IMR-90 (cell line): ENCODE measurements around the gene ROBO1. TPM values are rescaled to one million over a fixed set of nuclear protein-coding genes. Genes with fewer than 3 reads are reported as not detected.

Experiments used
- ATAC-seq: fragments of 200-7000 bp; cut with Tn5 transposase; 2 replicates; pipeline ENCODE4 v1.9.1; 2020; ENCODE audit warnings: low read depth, mild to moderate bottlenecking, moderate library complexity
- BruUV-seq: library from RNA; stranded (reverse); fragments of 400-500 nt; replicated peaks from 2 replicates; lab custom pipeline; 2021; lab: Mats Ljungman, UMichigan
- CTCF ChIA-PET: fragments of 300-600 bp; formaldehyde crosslinking; extraction: SDS; loops from one replicate; lab custom pipeline; 2021; ENCODE audit warnings: antibody characterized with exemption; lab: Yijun Ruan, JAX
- POLR2A ChIA-PET: fragments of 300-600 bp; sonication (Branson Sonifier 250); formaldehyde crosslinking; loops from one replicate; lab custom pipeline; 2022; ENCODE audit warnings: antibody characterized with exemption; ENCODE audit not compliant: unreplicated experiment; lab: Charles Lee
- DNase-seq: peaks from one replicate; pipeline ENCODE4 v3.0.0; 2013
- H2AFZ ChIP-seq: replicated peaks from 2 replicates; pipeline ENCODE3; 2013; ENCODE audit warnings: low read length, mild to moderate bottlenecking; ENCODE audit not compliant: poor library complexity
- H2AK5ac ChIP-seq: 2 replicates; pipeline ENCODE4 v1.6.1; 2013; ENCODE audit warnings: low read depth, low read length, inconsistent platforms
- H2AK9ac ChIP-seq: replicated peaks from 2 replicates; pipeline ENCODE3; 2013; ENCODE audit warnings: mild to moderate bottlenecking, low read depth, low read length, moderate library complexity; ENCODE audit not compliant: poor library complexity
- H2BK120ac ChIP-seq: 2 replicates; pipeline ENCODE4 v1.6.1; 2013; ENCODE audit warnings: low read depth, low read length, inconsistent platforms
- H2BK15ac ChIP-seq: 3 replicates; pipeline ENCODE4 v1.6.1; 2013; ENCODE audit warnings: low read depth, low read length, inconsistent platforms
- H2BK20ac ChIP-seq: 2 replicates; pipeline ENCODE4 v1.6.1; 2013; ENCODE audit warnings: low read depth, mild to moderate bottlenecking, inconsistent platforms, low read length, moderate library complexity
- H2BK5ac ChIP-seq: 2 replicates; pipeline ENCODE4 v1.6.1; 2013; ENCODE audit warnings: mild to moderate bottlenecking, low read depth, low read length, inconsistent platforms; ENCODE audit not compliant: poor library complexity, severe bottlenecking
- H3K14ac ChIP-seq: replicated peaks from 2 replicates; pipeline ENCODE4 v1.6.1; 2013; ENCODE audit warnings: low read depth, low read length, inconsistent platforms
- H3K18ac ChIP-seq: 2 replicates; pipeline ENCODE4 v1.6.1; 2013; ENCODE audit warnings: low read depth, low read length, control low read depth
- H3K23ac ChIP-seq: 2 replicates; pipeline ENCODE4 v1.6.1; 2013; ENCODE audit warnings: low read depth, low read length, inconsistent platforms
- H3K27ac ChIP-seq: 2 replicates; pipeline ENCODE4 v1.5.1; 2013; ENCODE audit warnings: mild to moderate bottlenecking, control low read depth, low read length; ENCODE audit not compliant: insufficient read depth
- H3K27me3 ChIP-seq: 2 replicates; pipeline ENCODE4 v1.6.1; 2013; ENCODE audit warnings: low read length; ENCODE audit not compliant: control insufficient read depth, insufficient read depth
- H3K36me3 ChIP-seq: 2 replicates; pipeline ENCODE4 v1.6.1; 2013; ENCODE audit warnings: low read length, mixed read lengths; ENCODE audit not compliant: control insufficient read depth, insufficient read depth
- H3K4ac ChIP-seq: 2 replicates; pipeline ENCODE4 v1.6.1; 2013; ENCODE audit warnings: low read depth, low read length, inconsistent platforms
- H3K4me1 ChIP-seq: 2 replicates; pipeline ENCODE4 v1.6.1; 2013; ENCODE audit warnings: low read length, mixed read lengths; ENCODE audit not compliant: control insufficient read depth, insufficient read depth
- H3K4me2 ChIP-seq: 2 replicates; pipeline ENCODE4 v1.6.1; 2013; ENCODE audit warnings: low read depth, mild to moderate bottlenecking, control low read depth, low read length, moderate library complexity
- H3K4me3 ChIP-seq: 2 replicates; pipeline ENCODE4 v1.5.1; 2013; ENCODE audit warnings: low read depth, mild to moderate bottlenecking, control low read depth, low read length, moderate library complexity; ENCODE audit not compliant: insufficient read depth
- H3K56ac ChIP-seq: 2 replicates; pipeline ENCODE4 v1.6.1; 2013; ENCODE audit warnings: low read length, inconsistent platforms; ENCODE audit not compliant: insufficient read depth; ENCODE audit errors: extremely low read depth
- H3K79me1 ChIP-seq, 2 experiments: 2 replicates each; pipeline ENCODE4 v1.6.1; 2013; ENCODE audit warnings: low read length in 2 of 2, inconsistent platforms in 1 of 2, low read depth in 1 of 2
- H3K9ac ChIP-seq: 2 replicates; pipeline ENCODE4 v1.6.1; 2013; ENCODE audit warnings: low read depth, low read length, control low read depth
- H3K9me1 ChIP-seq: 2 replicates; pipeline ENCODE4 v1.6.1; 2013; ENCODE audit warnings: low read length, inconsistent platforms; ENCODE audit not compliant: insufficient read depth
- H3K9me3 ChIP-seq: 2 replicates; pipeline ENCODE4 v1.6.1; 2013; ENCODE audit warnings: low read length; ENCODE audit not compliant: control insufficient read depth, insufficient read depth
- H4K20me1 ChIP-seq: 2 replicates; pipeline ENCODE4 v1.6.1; 2013; ENCODE audit warnings: low read length, inconsistent platforms; ENCODE audit not compliant: insufficient read depth
- H4K5ac ChIP-seq: 2 replicates; pipeline ENCODE4 v1.6.1; 2013; ENCODE audit warnings: mild to moderate bottlenecking, low read depth, low read length, control low read depth
- H4K8ac ChIP-seq, 2 experiments: 2 replicates each; pipeline ENCODE4 v1.6.1; 2013; ENCODE audit warnings: low read depth in 2 of 2, low read length in 2 of 2, control low read depth in 1 of 2, inconsistent platforms in 1 of 2
- H4K91ac ChIP-seq: 2 replicates; pipeline ENCODE4 v1.6.1; 2013; ENCODE audit warnings: low read depth, low read length, inconsistent platforms; ENCODE audit not compliant: insufficient read depth
- BHLHE40 ChIP-seq: fragments of 150-350 bp; IDR thresholded peaks from 2 replicates; pipeline ENCODE4 v1.6.1; 2016; ENCODE audit warnings: mild to moderate bottlenecking, low read depth, low read length
- CEBPB ChIP-seq: IDR thresholded peaks from 2 replicates; pipeline ENCODE4 v1.6.1; 2012; ENCODE audit warnings: low read depth, low read length, improper control_type of control experiment
- CHD1 ChIP-seq: IDR thresholded peaks from 2 replicates; pipeline ENCODE4 v1.6.1; 2012; ENCODE audit warnings: low read depth, low read length, improper control_type of control experiment
- CTCF ChIP-seq: conservative IDR thresholded peaks from 2 replicates; pipeline ENCODE4 v1.5.1; 2012; ENCODE audit warnings: mild to moderate bottlenecking, low read depth, low read length, improper control_type of control experiment
- ELK1 ChIP-seq: fragments of 150-350 bp; IDR thresholded peaks from 2 replicates; pipeline ENCODE4 v1.6.1; 2016; ENCODE audit warnings: low read depth, mild to moderate bottlenecking, low read length, moderate library complexity, borderline replicate concordance
- FOS ChIP-seq: fragments of 150-350 bp; IDR thresholded peaks from 2 replicates; pipeline ENCODE4 v1.6.1; 2016; ENCODE audit warnings: low read depth, low read length
- MAFK ChIP-seq: IDR thresholded peaks from 2 replicates; pipeline ENCODE4 v1.6.1; 2012; ENCODE audit warnings: low read depth, low read length, improper control_type of control experiment
- MAZ ChIP-seq: IDR thresholded peaks from 2 replicates; pipeline ENCODE4 v1.6.1; 2012; ENCODE audit warnings: low read depth, mild to moderate bottlenecking, low read length, improper control_type of control experiment, moderate library complexity, borderline replicate concordance
- MXI1 ChIP-seq: IDR thresholded peaks from 2 replicates; pipeline ENCODE4 v1.6.1; 2012; ENCODE audit warnings: low read depth, mild to moderate bottlenecking, low read length, moderate library complexity, borderline replicate concordance
- NFE2L2 ChIP-seq: fragments of 150-350 bp; IDR thresholded peaks from 2 replicates; pipeline ENCODE4 v1.6.1; 2016; ENCODE audit warnings: low read depth, mild to moderate bottlenecking, low read length
- POLR2A ChIP-seq: IDR thresholded peaks from 2 replicates; pipeline ENCODE4 v1.6.1; 2012; ENCODE audit warnings: mild to moderate bottlenecking, low read depth, low read length
- RAD21 ChIP-seq: IDR thresholded peaks from 2 replicates; pipeline ENCODE4 v1.6.1; 2012; ENCODE audit warnings: low read length, improper control_type of control experiment
- RCOR1 ChIP-seq: IDR thresholded peaks from 2 replicates; pipeline ENCODE4 v1.6.1; 2012; ENCODE audit warnings: mild to moderate bottlenecking, low read length, improper control_type of control experiment; ENCODE audit not compliant: insufficient replicate concordance
- RFX5 ChIP-seq: IDR thresholded peaks from 2 replicates; pipeline ENCODE4 v1.8.0; 2012; ENCODE audit warnings: low read depth, mild to moderate bottlenecking, low read length, moderate library complexity
- SMC3 ChIP-seq: fragments of 150-350 bp; IDR thresholded peaks from 2 replicates; pipeline ENCODE4 v1.6.1; 2016; ENCODE audit warnings: low read depth, mild to moderate bottlenecking, antibody characterized with exemption, low read length, moderate library complexity
- USF2 ChIP-seq: fragments of 150-350 bp; IDR thresholded peaks from 2 replicates; pipeline ENCODE4 v1.6.1; 2017; ENCODE audit warnings: mild to moderate bottlenecking, antibody characterized with exemption, low read length, low read depth
- dilution Hi-C: fragments of 300-500 bp; cut with HindIII; formaldehyde crosslinking; loops from one replicate; pipeline ENCODE4 v1.14.3; 2018; ENCODE audit warnings: low sequenced_read_pairs; ENCODE audit not compliant: unreplicated experiment
- in situ Hi-C: fragments of 300-500 bp; cut with MboI; formaldehyde crosslinking; loops from 3 replicates; pipeline ENCODE4 v1.14.3; 2019; ENCODE audit warnings: low sequenced_read_pairs, inconsistent platforms, mixed read lengths
- intact Hi-C: fragments of 100-400 bp; cut with micrococcal nuclease; formaldehyde crosslinking; loops from 2 replicates; pipeline ENCODE4 v1.10.0; 2022
- polyA plus RNA-seq, 3 experiments: library from polyadenylated mRNA; depleted of rRNA; stranded (reverse); fragments of >200 nt; gene quantifications; 2 replicates each; pipeline ENCODE4 v1.2.3, GENCODE V29; 2012; ENCODE audit warnings: low replicate concordance in 1 of 3
- total RNA-seq: library from RNA; depleted of rRNA; stranded (reverse); fragments of >200 nt; gene quantifications from 2 replicates; pipeline ENCODE4 v1.2.3, GENCODE V29; 2012

The ROBO1 gene
- total and polyA plus RNA-seq, 2 of the 4 experiments (the other 2 are of a cell fraction), result 24.1 to 53.9 TPM

GRCh38 chr3:78977073-78977472 is 790.7 kb downstream of the ROBO1 start:
- ATAC-seq, result no peak
- H3K27me3 ChIP-seq, result no peaks in the 10 kb centered on the region
- no peak overlapping the region for H3K56ac ChIP-seq
- no peak overlapping the region for H4K8ac ChIP-seq
- no peak overlapping the region for H3K14ac ChIP-seq
- no peaks in the 10 kb centered on the region for H3K36me3 ChIP-seq
- TF ChIP-seq POLR2A, result no peak
- no peak for TF ChIP-seq ELK1
- TF ChIP-seq MAFK, result no peak
- TF ChIP-seq CTCF, result no peak
- no peak for TF ChIP-seq CEBPB
- TF ChIP-seq FOS, result no peak
- no peak for TF ChIP-seq RFX5
- no peak for TF ChIP-seq MXI1
- TF ChIP-seq USF2, result no peak
- no peak for TF ChIP-seq MAZ
- TF ChIP-seq CHD1, result no peak
- no peak for TF ChIP-seq RCOR1
- TF ChIP-seq NFE2L2, result no peak
- no peak for TF ChIP-seq RAD21
- no peak for TF ChIP-seq SMC3
- no peak for TF ChIP-seq BHLHE40
- no peaks in the 10 kb centered on the region for H3K4me1 ChIP-seq
- no peak overlapping the region for H3K4ac ChIP-seq
- DNase-seq, result peak; percentile 28
- peaks cover 10 to 18% of the 10 kb centered on the region in 2 experiments for H3K79me1 ChIP-seq
- H4K5ac ChIP-seq, result no peak overlapping the region
- H2AK5ac ChIP-seq, result no peak overlapping the region
- H2BK20ac ChIP-seq, result no peak overlapping the region
- H2BK5ac ChIP-seq, result no peak overlapping the region
- dilution Hi-C loops (no loop called here), in situ Hi-C loops (loop anchor here (25.0 kb wide), 1 partner anchor 315 kb away; no protein-coding TSS in a partner anchor), intact Hi-C loops (no loop called here)
- no peak overlapping the region for H3K9ac ChIP-seq
- H2AFZ ChIP-seq, result no peak overlapping the region
- no peak overlapping the region for H3K27ac ChIP-seq
- H2BK120ac ChIP-seq, result no peak overlapping the region
- no peak overlapping the region for H2AK9ac ChIP-seq
- no peak overlapping the region for H3K23ac ChIP-seq
- H4K91ac ChIP-seq, result no peak overlapping the region
- H2BK15ac ChIP-seq, result no peak overlapping the region
- no peak overlapping the region for H3K18ac ChIP-seq
- H3K9me1 ChIP-seq, result no peaks in the 10 kb centered on the region
- H4K20me1 ChIP-seq, result no peaks in the 10 kb centered on the region
- no TSS peak for BruUV-seq
- no peak overlapping the region for H3K4me3 ChIP-seq
- no peak overlapping the region for H3K4me2 ChIP-seq
- ChIA-PET CTCF (no interaction called here), POLR2A (no interaction called here)
- H3K9me3 ChIP-seq, result no peaks in the 10 kb centered on the region
